ENCODE data around the gene KLRD1.
"Not testable (repeated sequence)": the region's sequence is repeated elsewhere in the genome, so short reads cannot be mapped to it uniquely, and the experiment has no call there.

KLRD1 gene

DNA sequence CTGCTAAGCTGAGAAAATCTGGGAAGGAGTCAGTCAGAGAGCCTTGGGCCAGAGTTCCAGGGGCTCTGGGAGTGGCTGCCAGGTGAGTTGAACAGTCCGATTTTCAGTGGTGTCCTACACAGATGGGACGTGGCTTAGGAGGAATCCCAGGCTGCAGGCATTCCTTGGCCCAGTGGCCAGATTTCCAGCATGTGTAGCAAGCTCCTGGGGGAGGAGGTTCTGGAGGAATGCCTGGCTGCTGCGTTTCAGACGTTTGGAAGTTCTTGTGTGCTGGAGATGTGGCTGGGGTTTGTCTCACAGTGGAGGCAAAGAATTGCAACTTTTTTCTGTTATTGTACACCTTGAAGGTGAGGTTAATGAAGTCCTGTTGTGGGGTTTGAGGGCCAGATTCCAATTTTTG, 28.5 kb downstream of the KLRD1 start:
- DNase-seq (ENCODE audit: low read depth in 1 of 2, low spot score in 1 of 2): not testable (repeated sequence)

GRCh38 chr12:10338470-10338869, 30.8 kb downstream of the KLRD1 start:
- not testable (repeated sequence) for DNase-seq (ENCODE audit: low read depth in 1 of 2, low spot score in 1 of 2)

GRCh38 chr12:10339053-10339840, 31.6 kb downstream of the KLRD1 start:
- no peak for DNase-seq (ENCODE audit: low read depth in 1 of 2, low spot score in 1 of 2)

GRCh38 chr12:10340946-10341345, 33.3 kb downstream of the KLRD1 start:
- not testable (repeated sequence) for DNase-seq (ENCODE audit: low read depth in 1 of 2, low spot score in 1 of 2)

- no peak for DNase-seq (ENCODE audit: low read depth in 1 of 2, low spot score in 1 of 2)
Measured at GRCh38 chr12:10341892-10342509, 34.3 kb downstream of the KLRD1 start.

DNA sequence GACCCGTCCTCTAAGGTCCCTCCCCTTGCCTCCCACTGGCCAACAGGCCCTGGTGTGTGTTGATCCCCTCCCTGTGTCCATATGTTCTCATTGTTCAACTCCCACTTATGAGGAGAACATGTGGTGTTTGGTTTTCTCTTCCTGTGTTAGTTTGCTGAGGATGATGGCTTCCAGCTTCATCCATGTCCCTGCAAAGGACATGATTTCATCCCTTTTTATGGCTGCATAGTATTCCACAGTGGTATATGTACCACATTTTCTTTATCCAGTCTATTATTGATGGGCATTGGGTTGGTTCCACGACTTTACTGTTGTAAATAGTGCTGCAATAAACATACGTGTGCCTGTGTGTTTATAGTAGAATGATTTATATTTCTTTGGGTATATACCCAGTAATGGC, 43.8 kb downstream of the KLRD1 start:
- not testable (repeated sequence) for DNase-seq (ENCODE audit: low read depth in 1 of 2, low spot score in 1 of 2)

DNA sequence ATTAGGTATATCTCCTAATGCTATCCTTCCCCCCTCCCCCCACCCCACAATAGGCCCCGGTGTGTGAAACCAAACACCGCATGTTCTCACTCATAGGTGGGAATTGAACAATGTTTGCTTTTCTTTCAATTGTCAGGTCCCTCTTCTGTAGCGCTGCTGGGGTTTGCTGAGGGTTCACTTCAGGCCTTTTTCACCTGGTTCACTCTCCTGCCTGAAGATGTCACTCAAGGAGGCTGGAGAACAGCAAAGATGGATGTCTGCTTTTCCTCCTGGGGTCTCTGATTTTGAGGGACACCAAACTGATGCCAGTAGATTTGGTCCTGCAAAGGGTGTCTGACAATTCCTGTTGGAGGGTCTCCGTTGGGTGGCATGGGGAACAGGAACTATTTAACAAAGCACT, 46.4 kb downstream of the KLRD1 start:
- DNase-seq (ENCODE audit: low read depth in 1 of 2, low spot score in 1 of 2): no peak

GRCh38 chr12:10354502-10354901, 46.8 kb downstream of the KLRD1 start:
- DNase-seq (ENCODE audit: low read depth in 1 of 2, low spot score in 1 of 2): no peak

DNA sequence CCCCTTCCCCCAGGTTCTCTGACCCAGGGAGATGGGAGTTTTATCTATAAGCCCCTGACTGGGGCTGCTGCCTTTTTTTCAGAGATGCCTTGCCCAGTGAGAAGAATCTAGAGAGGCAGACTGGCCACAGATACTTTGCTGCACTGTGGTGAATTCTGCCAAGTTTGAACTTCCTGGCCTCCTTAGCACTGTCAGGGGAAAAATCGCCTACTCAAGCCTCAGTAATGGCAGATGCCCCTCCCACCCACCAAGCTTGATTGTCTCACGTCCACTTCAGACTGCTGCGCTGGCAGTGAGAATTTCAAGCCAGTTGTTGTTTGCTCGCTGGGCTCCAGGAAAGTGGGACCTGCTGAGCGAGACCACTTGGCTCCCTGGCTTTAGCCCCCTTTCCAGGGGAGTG, 50.5 kb downstream of the KLRD1 start:
- DNase-seq (ENCODE audit: low read depth in 1 of 2, low spot score in 1 of 2): no peak

DNA sequence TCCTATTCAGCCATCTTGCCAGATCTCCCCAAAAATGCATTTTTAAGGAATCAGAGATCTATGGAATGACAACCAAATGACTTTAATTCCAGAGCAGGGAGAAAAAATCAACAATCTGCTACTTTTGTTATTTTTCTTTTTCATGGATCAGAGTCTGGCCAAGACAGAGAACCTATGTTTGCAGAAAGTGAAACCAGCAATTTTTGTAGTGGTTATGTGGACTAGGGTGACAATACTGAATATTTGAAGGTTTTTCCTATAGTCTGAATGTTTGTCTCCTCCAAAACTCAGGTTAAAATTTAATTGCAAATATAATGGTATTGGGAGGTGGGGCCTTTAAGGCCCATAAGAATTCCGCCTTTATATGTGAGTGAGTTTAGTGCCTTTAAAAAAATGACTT, 51.3 kb downstream of the KLRD1 start:
- no peak for DNase-seq (ENCODE audit: low read depth in 1 of 2, low spot score in 1 of 2)

- no peak for DNase-seq (ENCODE audit: low read depth in 1 of 2, low spot score in 1 of 2)
Measured at GRCh38 chr12:10361084-10361483, 53.4 kb downstream of the KLRD1 start.

DNA sequence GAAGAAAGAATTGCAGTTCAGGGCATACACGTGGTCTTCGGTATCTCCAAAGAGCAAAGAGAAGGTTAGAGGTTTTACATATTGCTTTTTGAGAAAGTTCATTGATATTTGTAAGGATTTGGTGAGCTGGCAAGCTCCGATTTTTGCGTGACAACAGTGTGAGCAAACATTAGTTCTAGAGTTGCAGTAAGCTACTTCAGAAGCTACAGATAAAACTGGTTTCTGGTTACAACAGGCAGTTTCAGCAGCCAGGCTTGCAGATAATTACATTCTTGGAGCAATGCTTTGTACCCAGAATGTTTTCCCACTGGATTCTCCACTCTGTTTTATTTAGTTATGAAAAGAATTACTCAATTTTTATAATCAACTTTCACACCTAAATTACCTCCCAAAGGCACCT, 54.0 kb downstream of the KLRD1 start:
- no peak for DNase-seq (ENCODE audit: low read depth in 1 of 2, low spot score in 1 of 2)

GRCh38 chr12:10362325-10362724, 54.7 kb downstream of the KLRD1 start:
- no peak for DNase-seq (ENCODE audit: low read depth in 1 of 2, low spot score in 1 of 2)

- no peak for DNase-seq (ENCODE audit: low read depth in 1 of 2, low spot score in 1 of 2)
Measured at GRCh38 chr12:10362828-10363657, 55.4 kb downstream of the KLRD1 start.

GRCh38 chr12:10363658-10363913, 55.9 kb downstream of the KLRD1 start:
- DNase-seq (ENCODE audit: low read depth in 1 of 2, low spot score in 1 of 2): no peak

GRCh38 chr12:10363914-10364814, 56.5 kb downstream of the KLRD1 start:
- DNase-seq (ENCODE audit: low read depth in 1 of 2, low spot score in 1 of 2): no peak

DNA sequence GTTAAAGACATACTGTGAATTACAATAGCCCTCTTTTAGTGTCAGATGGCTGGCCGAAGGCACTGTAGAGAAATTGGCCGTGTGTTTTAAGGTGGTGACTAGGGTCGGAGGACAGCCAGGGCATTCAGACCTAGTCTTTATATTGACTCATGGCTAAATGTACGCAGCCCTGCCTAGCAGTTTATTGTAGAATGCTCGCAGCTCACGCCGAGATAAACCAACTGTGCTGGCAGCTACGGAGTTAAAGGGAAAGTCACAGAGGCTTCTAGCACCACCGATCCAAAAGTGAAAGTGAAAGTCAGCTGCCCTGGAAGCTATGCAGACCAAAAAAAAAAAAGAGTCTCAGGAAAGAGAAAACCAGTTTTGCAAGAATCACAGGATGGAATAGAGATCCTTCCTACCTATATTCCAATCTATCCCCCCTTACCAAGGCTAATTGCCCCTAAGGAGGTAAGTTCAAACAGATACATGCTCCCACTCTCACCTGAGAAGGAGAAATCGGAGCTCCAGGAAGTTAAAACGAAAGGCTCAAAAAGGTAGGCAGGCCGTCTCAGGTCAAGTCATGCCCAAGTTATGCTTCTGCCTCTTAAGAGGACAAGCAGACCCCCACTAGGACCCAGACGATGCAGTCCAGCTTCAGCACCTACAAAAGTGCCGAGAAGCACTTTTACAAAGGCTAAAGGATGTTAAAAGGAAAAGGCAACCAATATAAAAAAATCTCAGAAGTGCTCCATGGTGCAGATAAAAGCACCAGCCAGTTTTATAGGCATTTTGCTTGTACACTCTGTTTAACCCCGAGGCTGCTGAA, 57.3 kb downstream of the KLRD1 start:
- DNase-seq (ENCODE audit: low read depth in 1 of 2, low spot score in 1 of 2): peak in 1 of 2 donors; percentile 47

DNA sequence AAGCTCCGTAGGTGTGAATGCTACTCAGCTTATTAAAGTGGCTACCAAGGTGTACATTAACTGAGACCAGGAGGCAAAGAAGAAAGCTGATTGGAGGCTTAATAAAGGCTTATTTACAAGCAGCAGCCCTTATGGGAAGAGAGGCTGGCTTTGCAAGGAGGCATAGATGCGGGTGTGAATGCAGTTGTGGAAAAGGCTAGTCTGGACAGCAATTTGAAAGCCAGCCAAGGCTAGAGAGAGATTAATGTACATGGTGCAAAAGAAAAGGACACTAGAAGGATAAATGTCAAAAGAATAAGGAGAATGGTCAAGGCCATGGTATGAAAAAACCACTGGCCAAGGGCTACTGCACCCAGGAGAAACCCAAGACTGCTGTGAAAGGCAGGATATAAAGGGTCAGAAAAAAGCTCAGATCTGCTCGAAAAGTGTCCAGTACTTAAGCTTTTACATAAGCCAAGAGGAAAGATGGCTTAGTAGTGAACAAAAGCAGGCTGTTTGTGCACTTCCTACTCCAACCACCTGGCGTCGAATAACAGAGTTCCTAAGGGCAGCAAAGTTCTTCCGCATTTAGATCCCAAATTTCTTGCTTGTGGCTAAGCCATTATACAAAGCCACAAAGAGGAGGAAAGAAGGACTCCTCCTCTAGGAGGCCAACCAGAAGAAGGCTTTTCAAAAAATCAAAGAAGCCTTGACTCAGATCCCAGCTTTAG, 58.2 kb downstream of the KLRD1 start:
- DNase-seq (ENCODE audit: low read depth in 1 of 2, low spot score in 1 of 2): no peak

GRCh38 chr12:10366875-10367274, 59.2 kb downstream of the KLRD1 start:
- no peak for DNase-seq (ENCODE audit: low read depth in 1 of 2, low spot score in 1 of 2)

- DNase-seq (ENCODE audit: low read depth in 1 of 2, low spot score in 1 of 2): not testable (repeated sequence)
Measured at GRCh38 chr12:10367714-10368113, 60.0 kb downstream of the KLRD1 start.

Measured in activated CD4-positive, alpha-beta T cell treated with anti-CD3 and anti-CD28 coated beads, Interleukin-2, amount 50 U/mL, for 24 hours (primary cell).